ENCODE data around the gene PHACTR2.

Gene PHACTR2

DNA sequence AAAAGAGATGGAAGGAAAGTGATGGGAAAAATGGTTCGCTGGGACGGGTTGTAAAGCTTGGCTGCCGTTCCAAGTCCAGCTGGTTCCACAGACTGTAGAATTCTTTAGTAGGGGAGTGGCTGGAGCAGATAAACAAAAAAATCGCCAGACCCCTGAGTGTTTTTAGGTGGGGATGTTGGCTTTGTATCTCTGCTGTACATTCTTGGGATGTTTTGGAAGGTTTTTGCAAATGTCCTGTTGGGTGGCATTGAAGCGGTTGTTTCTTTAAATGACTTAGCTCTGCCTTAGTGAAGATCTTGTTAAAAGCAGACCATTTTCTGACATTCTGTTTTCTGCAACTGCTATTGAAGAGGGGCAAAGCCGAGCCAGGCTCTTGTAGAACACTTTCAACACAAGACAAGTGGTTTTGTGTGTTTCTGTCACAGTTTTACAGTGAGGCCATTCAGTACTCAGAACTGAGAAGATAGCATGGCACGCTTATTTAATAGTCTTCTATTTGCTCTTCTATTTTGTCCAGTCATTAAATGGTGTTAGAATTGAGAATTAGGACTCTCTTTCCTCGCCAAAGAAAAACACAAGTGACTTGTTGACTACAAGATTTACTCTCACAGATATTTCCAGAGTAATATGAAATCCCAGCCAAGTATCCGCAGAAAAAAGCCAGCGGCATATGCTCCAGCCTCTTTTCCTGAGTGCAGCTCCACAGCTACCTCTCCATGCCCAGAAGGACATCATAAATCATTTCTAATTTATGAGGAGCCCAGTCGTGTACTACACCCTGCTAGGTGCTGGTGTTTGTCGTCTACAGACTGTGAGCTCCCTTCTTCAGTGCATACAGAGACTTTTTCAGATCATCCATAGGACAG lies 65.8 kb downstream of the PHACTR2 start:
- no peak for DNase-seq

GRCh38 chr6:143744551-143745165 lies 66.9 kb downstream of the PHACTR2 start:
- DNase-seq: no peak

GRCh38 chr6:143745166-143746133 lies 67.7 kb downstream of the PHACTR2 start:
- no peak for DNase-seq

DNA sequence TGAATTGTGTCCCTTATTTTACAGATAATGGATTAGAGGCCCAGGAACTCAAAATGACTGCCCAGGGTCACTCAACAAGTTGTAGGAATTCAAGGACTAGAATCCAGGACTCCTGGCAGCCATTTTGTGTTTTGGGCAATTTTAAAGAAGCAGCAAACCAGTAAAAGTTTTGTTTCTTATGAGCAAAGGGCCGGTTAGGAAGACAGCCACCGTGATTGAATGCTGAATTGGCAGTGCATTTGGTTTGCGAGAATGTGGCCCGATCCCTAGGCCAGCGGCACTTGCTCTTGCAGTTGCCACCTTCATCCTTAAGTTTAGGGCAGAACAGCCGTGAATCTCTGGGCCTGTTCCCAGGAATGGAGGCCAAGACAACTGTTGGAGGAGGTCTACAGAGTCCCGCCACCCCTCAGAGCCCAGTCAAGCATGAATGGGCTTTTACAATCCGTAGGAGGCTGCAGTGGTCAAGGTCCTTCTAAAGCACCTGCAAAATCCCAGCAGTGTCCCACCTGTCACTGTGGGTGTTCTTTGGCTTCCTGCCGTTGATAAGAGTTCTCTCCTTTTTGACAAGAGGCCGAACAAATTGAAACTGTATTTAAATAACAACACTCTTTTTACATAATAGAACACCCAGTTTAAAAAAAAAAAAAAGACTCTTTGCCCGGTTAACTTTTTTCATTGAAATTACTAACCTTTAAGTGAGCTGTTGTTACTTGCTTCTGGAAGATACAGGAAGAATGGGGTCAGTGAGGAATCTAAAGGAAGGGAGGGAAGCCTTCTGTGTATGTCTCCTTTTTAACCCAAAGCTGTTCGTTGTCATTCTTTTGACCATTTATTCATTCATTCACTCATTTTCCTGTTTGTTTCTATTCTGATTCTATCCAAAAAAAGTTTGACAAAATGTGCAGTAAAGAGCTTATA lies 68.7 kb downstream of the PHACTR2 start:
- DNase-seq: no peak

DNA sequence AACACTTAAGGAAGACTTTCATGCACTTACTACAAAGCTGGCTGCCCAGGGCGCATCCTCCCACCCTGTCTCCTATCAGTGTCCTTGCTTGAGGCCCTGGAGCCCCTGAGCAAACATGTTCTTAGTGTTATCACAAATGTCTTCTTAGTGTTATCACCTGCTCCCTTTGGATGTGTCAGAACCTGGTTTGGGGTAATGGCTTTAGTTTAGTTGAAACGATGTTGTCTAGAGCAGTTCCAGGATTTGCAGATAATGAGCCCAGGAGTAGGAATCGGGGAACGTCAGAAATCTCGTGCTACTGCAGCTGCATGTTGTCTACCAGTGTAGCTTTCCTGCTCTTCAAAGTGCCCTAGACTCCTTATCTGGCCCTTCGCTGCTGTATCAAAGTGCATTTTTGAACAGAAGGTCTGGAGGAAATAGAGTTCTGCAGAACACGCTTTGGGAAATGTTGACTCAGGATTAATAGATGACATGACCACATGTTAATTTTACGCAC lies 69.6 kb downstream of the PHACTR2 start:
- no peak for DNase-seq

GRCh38 chr6:143749891-143750290 lies 72.1 kb downstream of the PHACTR2 start:
- DNase-seq: no peak

DNA sequence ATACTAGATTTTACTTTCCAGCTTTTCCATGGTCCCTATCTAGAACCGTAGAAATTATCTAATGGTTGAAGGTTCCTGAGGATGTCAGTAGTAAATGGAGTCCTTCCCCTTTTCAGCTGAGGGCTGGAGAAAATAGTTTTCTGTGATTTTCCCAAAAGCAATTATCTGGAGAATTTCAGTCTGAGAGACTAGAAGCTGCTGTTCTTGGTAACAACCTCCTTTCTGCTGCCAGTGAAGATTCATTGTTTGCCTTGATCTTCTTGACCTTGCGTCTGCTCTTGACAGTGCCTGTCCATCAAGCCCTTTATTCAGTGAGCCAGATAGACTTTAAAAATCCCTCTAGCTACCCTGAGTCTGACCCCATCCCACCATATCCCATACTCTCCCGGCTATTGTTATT lies 73.1 kb downstream of the PHACTR2 start:
- DNase-seq: no peak

- no peak for DNase-seq
These were observed 74.7 kb downstream of the PHACTR2 start for GRCh38 chr6:143752459-143752858.

- no peak for DNase-seq
These were observed 75.9 kb downstream of the PHACTR2 start for GRCh38 chr6:143753678-143754077.

DNA sequence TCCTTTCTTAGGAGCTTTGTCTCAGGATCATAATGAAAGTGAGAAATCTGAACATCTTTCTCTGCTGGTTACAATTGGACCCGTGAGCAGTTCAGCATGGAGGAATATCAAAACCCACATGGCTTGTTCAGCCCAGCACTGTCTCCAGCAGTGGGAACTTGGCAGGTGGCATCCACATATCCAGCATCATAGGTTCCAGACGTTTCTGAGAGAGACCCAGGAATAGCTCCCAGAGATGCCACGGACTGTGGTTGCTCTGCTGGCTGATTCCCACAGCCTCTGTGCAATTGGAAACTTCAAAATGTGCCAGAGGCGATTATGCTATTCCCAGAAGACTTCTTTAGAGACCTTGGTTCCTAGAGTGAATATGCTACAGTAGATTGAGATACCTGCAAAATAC lies 76.4 kb downstream of the PHACTR2 start:
- DNase-seq: no peak

DNA sequence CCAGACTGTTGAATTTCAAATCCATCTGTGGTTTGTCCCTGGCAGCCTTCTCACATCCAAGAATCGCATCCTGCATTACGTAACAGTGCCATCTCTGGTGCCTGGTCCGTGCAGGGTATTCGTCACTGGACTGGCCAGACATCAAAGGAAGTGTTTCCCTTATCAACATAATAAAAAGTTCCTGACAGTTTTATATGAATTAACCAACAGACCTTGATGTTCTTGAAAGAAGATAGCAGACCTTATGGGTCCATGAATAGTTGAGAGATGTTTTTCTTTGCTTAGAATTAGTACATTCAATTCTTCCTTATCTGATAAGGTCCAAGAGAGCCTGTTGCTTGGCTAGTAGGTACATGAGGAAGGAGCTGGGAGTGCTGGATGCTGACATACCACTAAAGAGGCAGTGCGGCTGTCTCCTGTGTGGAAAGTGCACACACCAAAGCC lies 77.6 kb downstream of the PHACTR2 start:
- DNase-seq: no peak

- no peak for DNase-seq
These were observed 79.6 kb downstream of the PHACTR2 start for GRCh38 chr6:143757346-143757832.

GRCh38 chr6:143758551-143758950 lies 80.8 kb downstream of the PHACTR2 start:
- no peak for DNase-seq

- no peak for DNase-seq
These were observed 81.9 kb downstream of the PHACTR2 start for GRCh38 chr6:143759666-143760065.

- no peak for DNase-seq
These were observed 83.3 kb downstream of the PHACTR2 start for GRCh38 chr6:143761074-143761473.

DNA sequence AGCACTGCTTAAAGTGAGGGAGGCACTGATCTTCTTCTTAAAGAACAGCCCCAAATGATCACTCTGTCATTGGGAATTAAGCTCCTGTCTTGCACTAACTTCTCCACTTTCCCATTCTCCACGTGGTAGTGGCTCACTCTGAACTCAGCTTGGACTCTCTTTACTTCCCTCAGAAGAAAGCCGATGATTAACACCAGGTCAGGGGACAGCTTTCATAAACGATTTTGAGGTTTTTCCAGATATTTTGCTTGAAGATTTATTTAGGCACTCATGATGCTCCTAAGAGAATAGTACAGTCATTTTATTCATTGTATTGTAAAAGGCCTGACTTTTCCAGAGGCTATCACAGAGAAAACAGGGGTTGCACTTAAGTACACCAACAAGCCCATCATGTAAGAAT lies 84.4 kb downstream of the PHACTR2 start:
- no peak for DNase-seq

DNA sequence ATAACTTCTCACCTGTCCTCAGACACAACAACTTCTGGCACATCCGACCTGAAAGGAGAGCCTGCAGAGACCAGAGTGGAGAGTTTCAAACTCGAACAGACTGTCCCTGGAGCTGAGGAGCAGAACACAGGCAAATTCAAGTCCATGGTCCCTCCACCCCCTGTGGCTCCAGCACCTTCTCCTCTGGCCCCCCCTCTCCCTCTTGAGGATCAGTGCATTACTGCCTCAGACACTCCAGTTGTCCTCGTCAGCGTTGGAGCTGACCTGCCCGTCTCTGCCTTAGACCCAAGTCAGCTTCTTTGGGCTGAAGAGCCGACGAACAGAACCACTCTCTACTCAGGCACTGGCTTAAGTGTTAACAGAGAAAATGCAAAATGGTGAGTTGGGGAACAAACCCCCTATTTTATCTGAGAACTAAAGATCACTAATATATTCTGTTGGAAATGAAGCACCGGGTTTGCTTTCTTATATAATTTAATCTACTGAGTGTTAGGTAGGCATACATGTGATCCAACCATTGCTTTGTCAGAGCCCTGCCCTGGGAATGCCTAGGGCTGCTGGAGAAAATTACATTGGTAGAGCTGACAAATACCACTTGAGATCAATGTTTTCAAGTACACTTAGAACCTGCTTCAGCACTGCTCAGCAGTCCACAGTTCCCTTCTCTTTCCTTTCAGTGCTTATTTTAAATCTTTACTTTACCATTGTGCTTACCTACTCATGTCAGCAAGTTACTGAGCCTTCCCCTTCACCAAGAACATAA lies 87.8 kb downstream of the PHACTR2 start:
- DNase-seq: no peak

DNA sequence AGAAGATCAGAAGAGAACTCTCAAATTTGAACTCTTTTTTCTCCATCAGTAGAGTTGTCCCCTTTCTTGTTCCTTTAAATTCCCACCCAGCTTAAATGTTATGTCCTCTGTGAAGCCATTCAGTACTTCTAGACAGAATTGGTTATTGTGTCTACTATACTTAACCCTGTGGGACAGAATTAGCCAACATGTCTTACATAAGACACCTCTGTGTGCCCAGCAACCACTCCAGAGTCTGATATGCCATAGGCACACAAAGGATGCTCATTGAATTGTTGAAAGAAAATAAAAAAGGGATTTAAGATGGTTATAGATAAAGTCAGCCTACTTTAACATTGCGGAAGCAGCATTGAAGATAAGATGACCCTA lies 88.4 kb downstream of the PHACTR2 start:
- no peak for DNase-seq

DNA sequence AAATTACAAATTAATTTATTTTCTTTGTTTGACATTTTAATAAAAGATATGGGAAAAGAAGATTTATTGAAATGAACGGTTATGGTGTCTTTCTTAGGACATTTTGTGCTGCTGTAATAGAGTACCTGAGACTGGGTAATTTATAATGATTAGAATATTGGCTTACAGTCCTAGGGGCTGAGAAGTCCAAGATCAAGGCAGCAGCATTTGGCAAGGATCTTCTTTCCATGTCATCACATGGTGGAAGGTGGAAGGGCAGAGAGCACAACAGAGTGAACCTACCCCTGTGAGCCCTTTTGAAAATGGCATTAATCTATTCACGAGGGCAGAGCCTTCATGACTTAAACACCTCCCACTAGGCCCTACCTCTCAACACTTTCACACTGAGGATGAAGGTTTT lies 89.7 kb downstream of the PHACTR2 start:
- no peak for DNase-seq

DNA sequence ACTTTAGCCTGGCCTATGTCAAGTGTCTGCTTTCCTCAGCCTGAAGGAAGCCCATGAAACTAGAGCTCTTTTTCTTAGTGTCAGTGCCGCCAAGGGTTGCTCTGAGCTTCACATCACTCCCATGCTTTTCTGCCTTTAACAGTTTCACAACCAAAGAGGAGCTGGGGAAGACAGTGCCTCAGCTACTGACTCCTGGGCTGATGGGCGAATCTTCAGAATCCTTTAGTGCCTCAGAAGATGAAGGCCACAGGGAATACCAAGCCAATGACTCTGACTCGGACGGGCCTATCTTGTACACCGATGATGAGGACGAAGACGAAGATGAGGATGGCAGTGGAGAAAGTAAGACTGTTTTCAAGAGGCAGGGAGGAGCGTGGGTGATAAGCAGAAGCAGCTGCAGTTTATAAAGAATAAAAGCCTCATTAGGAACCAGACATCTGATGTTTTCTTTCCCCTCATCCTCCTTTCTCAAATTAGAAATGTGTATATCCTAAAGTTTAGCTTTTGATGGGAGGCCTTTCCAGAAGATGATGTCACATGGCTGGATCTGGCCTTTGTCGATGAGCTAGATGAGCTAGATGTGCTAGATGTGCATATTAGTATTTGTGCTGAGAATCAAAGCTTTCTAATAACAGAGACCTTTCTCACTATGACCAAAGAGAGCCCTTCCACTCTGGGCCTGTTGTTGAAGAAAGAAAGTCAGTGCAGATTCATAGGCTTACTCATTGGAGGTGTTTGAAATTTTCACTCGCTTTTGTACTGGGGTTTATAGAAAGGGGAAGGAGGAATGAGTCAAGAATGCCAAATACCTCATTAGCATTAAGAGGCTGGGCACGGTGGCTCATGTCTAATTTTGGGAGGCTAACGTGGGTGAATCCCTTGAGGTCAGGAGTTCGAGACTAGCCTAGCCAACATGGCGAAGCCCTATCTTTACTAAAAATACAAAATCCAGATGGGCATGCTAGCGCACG lies 94.6 kb downstream of the PHACTR2 start:
- DNase-seq: no peak

Data from effector CD4-positive, alpha-beta T cell (primary cell).